ENCODE results near the gene FSTL3.
A peak's percentile ranks its signal among the peaks of the same experiment; 100 is the strongest.

Gene FSTL3

GRCh38 chr19:633786-634639 lies 42.2 kb upstream of the FSTL3 start:
- Histone ChIP-seq H3K4me3 (peak overlapping the region; percentile 70 to 86 (median 81)), H3K27ac (peak overlapping the region in 10 of 11 experiments; percentile 17 to 86 (median 70); a peak in 19 of 22 replicates)

GRCh38 chr19:634975-635652 lies 41.1 kb upstream of the FSTL3 start:
- H3K9me3 ChIP-seq (replicated peaks in 1 of 11): no peaks in the 10 kb centered on the region
- peaks cover 0 to 43% (median 26%) of the 10 kb centered on the region in 11 experiments; a peak in 17 of 22 replicates for H4K20me1 ChIP-seq
- no peak overlapping the region for H3K4me3 ChIP-seq
- peak overlapping the region in 3 of 11 experiments; percentile 2 to 57 (median 25); a peak in 4 of 22 replicates for H3K9ac ChIP-seq
- TF ChIP-seq Cebpa-rat (IDR thresholded peaks at IDR 0.05): no peak
- no peak overlapping the region for H3K27ac ChIP-seq
- peaks cover 3 to 20% (median 12%) of the 10 kb centered on the region in 11 experiments; a peak in 15 of 22 replicates for H3K36me3 ChIP-seq
- H3K27me3 ChIP-seq: peaks cover 0 to 31% (median 7%) of the 10 kb centered on the region in 11 experiments; a peak in 13 of 22 replicates
- peaks cover 48 to 84% (median 79%) of the 10 kb centered on the region in 10 experiments for H3K4me1 ChIP-seq
- H3K4me2 ChIP-seq: peak overlapping the region in 9 of 11 experiments; percentile 75 to 99 (median 91); a peak in 13 of 22 replicates

More at GRCh38 chr19:633786-634639, 42.2 kb upstream of the FSTL3 start:
- Histone ChIP-seq H3K36me3 (peaks cover 11 to 31% (median 23%) of the 10 kb centered on the region in 11 experiments), H3K9me3 (replicated peaks in 1 of 11) (no peaks in the 10 kb centered on the region), H4K20me1 (peaks cover 0 to 49% (median 31%) of the 10 kb centered on the region in 11 experiments; a peak in 15 of 22 replicates), H3K9ac (peak overlapping the region; percentile 68 to 88 (median 79)), H3K4me2 (peak overlapping the region; percentile 88 to 99 (median 91)), H3K27me3 (peaks cover 0 to 26% (median 2%) of the 10 kb centered on the region in 11 experiments; a peak in 9 of 22 replicates), H3K4me1 (peaks cover 44 to 90% (median 83%) of the 10 kb centered on the region in 10 experiments)
- TF ChIP-seq Cebpa-rat (IDR thresholded peaks at IDR 0.05): no peak

- Histone ChIP-seq H4K20me1 (peaks cover 0 to 55% (median 35%) of the 10 kb centered on the region in 11 experiments; a peak in 19 of 22 replicates), H3K27ac (no peak overlapping the region), H3K4me2 (peak overlapping the region; percentile 75 to 99 (median 92)), H3K36me3 (no peaks in the 10 kb centered on the region; a peak in 1 of 22 replicates), H3K27me3 (peaks cover 0 to 43% (median 7%) of the 10 kb centered on the region in 11 experiments; a peak in 13 of 22 replicates), H3K4me3 (peak overlapping the region in 2 of 10 experiments; percentile 42 to 49; a peak in 4 of 20 replicates), H3K9me3 (replicated peaks in 1 of 11) (no peaks in the 10 kb centered on the region), H3K4me1 (peaks cover 36 to 82% (median 69%) of the 10 kb centered on the region in 10 experiments), H3K9ac (no peak overlapping the region)
- TF ChIP-seq Cebpa-rat (IDR thresholded peaks at IDR 0.05): no peak
Measured at GRCh38 chr19:638906-639252, 37.3 kb upstream of the FSTL3 start.

GRCh38 chr19:639253-640160 lies 36.7 kb upstream of the FSTL3 start, which contains the start of gene FGF22:
FGF22 (plus strand) TSS chr19:639879; CDS start chr19:639926, 47 bp downstream.
- peaks cover 0 to 2% (median 0%) of the 10 kb centered on the region in 11 experiments; a peak in 2 of 22 replicates for H3K36me3 ChIP-seq
- H3K9ac ChIP-seq: no peak within 1 kb of the TSS; a peak in 1 of 22 replicates
- H3K9me3 ChIP-seq (replicated peaks in 1 of 11): no peaks in the 10 kb centered on the region
- H3K27me3 ChIP-seq: peaks cover 0 to 49% (median 7%) of the 10 kb centered on the region in 11 experiments; a peak in 13 of 22 replicates
- peaks cover 4 to 61% (median 41%) of the 10 kb centered on the region in 11 experiments; a peak in 21 of 22 replicates for H4K20me1 ChIP-seq
- no peak within 1 kb of the TSS for H3K27ac ChIP-seq
- H3K4me3 ChIP-seq: peak within 1 kb of the TSS in 6 of 10 experiments; percentile 42 to 59 (median 48); a peak in 11 of 20 replicates
- peak within 1 kb of the TSS; percentile 75 to 99 (median 92) for H3K4me2 ChIP-seq
- peaks cover 36 to 82% (median 69%) of the 10 kb centered on the region in 10 experiments for H3K4me1 ChIP-seq
- TF ChIP-seq Cebpa-rat (IDR thresholded peaks at IDR 0.05): no peak

GRCh38 chr19:640161-640558 lies 36.0 kb upstream of the FSTL3 start:
- no peak overlapping the region for H3K27ac ChIP-seq
- H3K9ac ChIP-seq: no peak overlapping the region
- H3K4me3 ChIP-seq: peak overlapping the region in 5 of 10 experiments; percentile 34 to 54 (median 44); a peak in 4 of 20 replicates
- H3K36me3 ChIP-seq: peaks cover 0 to 9% (median 0%) of the 10 kb centered on the region in 11 experiments; a peak in 4 of 22 replicates
- H3K4me1 ChIP-seq: peaks cover 40 to 82% (median 70%) of the 10 kb centered on the region in 10 experiments
- TF ChIP-seq Cebpa-rat (IDR thresholded peaks at IDR 0.05): no peak
- H4K20me1 ChIP-seq: peaks cover 10 to 68% (median 48%) of the 10 kb centered on the region in 11 experiments; a peak in 21 of 22 replicates
- H3K4me2 ChIP-seq: peak overlapping the region; percentile 52 to 95 (median 58); a peak in 17 of 22 replicates
- H3K27me3 ChIP-seq: peaks cover 0 to 53% (median 7%) of the 10 kb centered on the region in 11 experiments; a peak in 13 of 22 replicates
- no peaks in the 10 kb centered on the region for H3K9me3 ChIP-seq (replicated peaks in 1 of 11)

- H3K27ac ChIP-seq: no peak overlapping the region
- peaks cover 0 to 53% (median 7%) of the 10 kb centered on the region in 11 experiments; a peak in 13 of 22 replicates for H3K27me3 ChIP-seq
- peaks cover 40 to 82% (median 69%) of the 10 kb centered on the region in 10 experiments for H3K4me1 ChIP-seq
- peaks cover under 1 to 11% (median 3%) of the 10 kb centered on the region in 11 experiments; a peak in 16 of 22 replicates for H3K36me3 ChIP-seq
- no peak overlapping the region for H3K9ac ChIP-seq
- peak overlapping the region in 5 of 11 experiments; percentile 10 to 83 (median 29); a peak in 5 of 22 replicates for H3K4me2 ChIP-seq
- no peaks in the 10 kb centered on the region for H3K9me3 ChIP-seq (replicated peaks in 1 of 11)
- no peak for TF ChIP-seq Cebpa-rat (IDR thresholded peaks at IDR 0.05)
- no peak overlapping the region for H3K4me3 ChIP-seq
- H4K20me1 ChIP-seq: peaks cover 13 to 73% (median 53%) of the 10 kb centered on the region in 11 experiments; a peak in 21 of 22 replicates
Measured at GRCh38 chr19:640606-641189, 35.5 kb upstream of the FSTL3 start.

GRCh38 chr19:641702-642101 lies 34.5 kb upstream of the FSTL3 start:
- Histone ChIP-seq H3K9ac (no peak overlapping the region), H3K9me3 (replicated peaks in 1 of 11) (no peaks in the 10 kb centered on the region), H3K4me1 (peaks cover 35 to 76% (median 63%) of the 10 kb centered on the region in 10 experiments), H3K4me2 (peak overlapping the region in 2 of 11 experiments; percentile 14 to 26; a peak in 2 of 22 replicates), H3K27ac (no peak overlapping the region), H3K4me3 (no peak overlapping the region), H4K20me1 (peaks cover 22 to 83% (median 58%) of the 10 kb centered on the region in 11 experiments; a peak in 21 of 22 replicates), H3K36me3 (peaks cover 11 to 21% (median 13%) of the 10 kb centered on the region in 11 experiments), H3K27me3 (peaks cover 0 to 48% (median 7%) of the 10 kb centered on the region in 11 experiments; a peak in 13 of 22 replicates)
- TF ChIP-seq Cebpa-rat (IDR thresholded peaks at IDR 0.05): no peak
